NCI-H526 treated with DMSO at 0.1 percent for 48 hours (cell line): ENCODE data around the gene TFDP1.
"Not testable (repeated sequence)": the region's sequence is repeated elsewhere in the genome, so short reads cannot be mapped to it uniquely, and the experiment has no call there.

Source experiments
- DNase-seq: peaks from one replicate; lab custom pipeline; 2025; lab: John Stamatoyannopoulos, UW

The TFDP1 gene

DNA sequence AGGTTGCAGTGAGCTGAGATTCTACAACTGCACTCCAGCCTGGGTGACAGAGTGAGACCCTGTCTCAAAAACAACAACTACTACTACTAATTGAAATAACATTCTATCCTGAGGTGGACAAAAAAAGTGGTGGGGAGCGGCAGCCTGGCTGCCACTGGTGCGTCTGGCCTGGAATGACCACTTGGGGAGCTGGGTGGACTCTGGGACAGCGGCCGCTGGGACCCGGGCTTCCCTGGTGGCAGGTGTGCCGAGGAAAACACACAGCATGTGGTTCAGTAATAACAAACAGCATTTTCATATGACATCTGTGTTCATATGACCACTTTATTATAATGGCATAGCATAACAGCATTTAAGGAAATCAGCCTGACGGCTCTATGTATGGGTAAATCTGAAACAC, 33.9 kb downstream of the TFDP1 start:
- DNase-seq, result no peak

DNA sequence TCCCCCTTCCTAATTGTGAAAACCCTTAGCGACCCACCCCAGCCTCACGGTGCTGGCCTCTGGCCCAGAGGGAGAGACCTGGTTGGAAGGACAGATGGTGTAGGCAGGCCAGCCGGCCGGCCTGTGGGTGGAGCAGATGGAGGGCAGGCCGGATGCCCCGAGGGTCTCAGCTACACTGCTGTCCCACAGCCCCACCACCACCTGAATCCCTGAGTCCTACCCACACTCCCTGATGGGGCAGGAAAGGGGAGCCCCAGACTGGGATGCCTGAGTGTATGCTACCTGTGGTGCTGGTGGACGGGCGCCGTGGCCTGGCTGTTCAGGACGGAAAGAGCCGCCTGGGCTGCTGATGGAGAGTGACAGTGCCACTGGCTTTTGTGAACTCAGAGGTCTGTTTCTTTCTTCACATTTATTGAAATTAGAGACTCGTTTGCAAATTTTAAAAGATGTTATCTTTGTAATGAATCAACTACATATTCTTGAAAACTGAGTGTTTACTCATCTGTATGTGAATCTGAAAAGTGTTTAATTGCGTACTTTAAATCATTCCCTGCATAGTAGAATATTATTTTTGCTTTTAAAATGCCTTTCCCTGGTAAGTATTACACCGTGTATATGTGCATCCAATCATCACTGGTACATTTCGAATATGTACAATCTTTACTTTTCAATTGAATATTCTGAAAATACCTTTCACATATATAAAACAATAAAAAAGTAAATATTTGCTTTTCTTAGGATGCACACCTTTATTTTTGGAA, 35.7 kb downstream of the TFDP1 start:
- no peak for DNase-seq

DNA sequence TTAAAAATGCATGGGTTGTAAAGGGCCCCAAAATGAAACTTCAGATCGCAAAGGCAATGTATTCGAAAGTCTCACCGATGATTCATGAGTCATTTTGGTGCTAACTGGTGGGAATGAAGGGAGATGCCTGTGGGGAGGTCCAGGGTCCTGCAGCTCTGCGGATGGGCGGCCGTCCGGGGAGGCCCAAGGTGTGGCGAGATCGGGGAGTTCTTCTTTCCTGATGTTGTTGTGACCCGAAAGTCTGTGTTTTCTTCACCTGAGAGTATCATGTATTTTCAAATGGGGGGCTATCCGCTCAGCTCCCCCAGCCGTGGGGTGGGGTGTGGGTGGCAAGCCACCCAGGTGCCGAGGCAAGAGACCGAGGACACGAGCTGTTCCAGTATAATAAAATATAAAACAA, 36.5 kb downstream of the TFDP1 start:
- DNase-seq, result no peak

DNA sequence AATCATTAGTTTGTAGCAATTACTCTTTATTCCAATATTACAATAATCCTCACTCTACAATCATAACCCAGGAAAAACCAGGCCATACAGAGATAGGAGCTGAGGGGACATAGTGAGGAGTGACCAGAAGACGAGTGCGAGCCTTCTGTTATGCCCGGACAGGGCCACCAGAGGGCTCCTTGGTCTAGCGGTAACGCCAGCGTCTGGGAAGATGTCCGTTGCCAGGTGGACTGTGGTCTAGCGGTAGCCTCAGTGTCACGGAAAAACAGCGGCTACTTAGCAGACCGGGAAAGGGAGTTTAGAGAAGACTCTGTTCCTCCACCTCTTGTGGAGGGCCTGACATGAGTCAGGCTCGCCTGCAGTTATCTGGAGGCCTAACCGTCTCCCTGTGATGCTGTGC, 36.9 kb downstream of the TFDP1 start:
- DNase-seq, result not testable (repeated sequence)

DNA sequence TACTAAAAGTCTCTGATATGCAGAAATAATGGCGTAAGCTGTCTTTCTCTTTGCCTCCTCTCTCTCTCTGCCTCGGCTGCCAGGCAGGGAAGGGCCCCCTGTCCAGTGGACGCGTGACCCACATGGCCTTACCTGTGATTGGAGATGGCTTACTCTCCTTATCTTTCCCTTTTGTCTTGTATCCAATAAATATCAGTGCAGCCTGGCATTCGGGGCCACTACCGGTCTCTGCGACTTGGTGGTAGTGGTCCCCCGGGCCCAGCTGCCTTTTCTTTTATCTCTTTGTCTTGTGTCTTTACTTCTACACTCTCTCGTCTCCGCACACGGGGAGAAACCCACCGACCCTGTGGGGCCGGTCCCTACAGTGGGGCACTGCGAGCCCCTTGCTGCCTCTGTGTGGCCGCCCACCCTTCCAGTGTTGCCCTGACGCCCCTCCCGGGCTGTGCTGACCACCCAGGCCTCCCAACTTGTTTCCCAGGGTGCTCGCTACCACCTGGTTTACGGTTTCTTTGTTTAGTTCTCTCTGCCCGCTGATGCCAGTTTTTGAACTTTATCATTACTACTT, 37.5 kb downstream of the TFDP1 start:
- DNase-seq, result not testable (repeated sequence)

DNA sequence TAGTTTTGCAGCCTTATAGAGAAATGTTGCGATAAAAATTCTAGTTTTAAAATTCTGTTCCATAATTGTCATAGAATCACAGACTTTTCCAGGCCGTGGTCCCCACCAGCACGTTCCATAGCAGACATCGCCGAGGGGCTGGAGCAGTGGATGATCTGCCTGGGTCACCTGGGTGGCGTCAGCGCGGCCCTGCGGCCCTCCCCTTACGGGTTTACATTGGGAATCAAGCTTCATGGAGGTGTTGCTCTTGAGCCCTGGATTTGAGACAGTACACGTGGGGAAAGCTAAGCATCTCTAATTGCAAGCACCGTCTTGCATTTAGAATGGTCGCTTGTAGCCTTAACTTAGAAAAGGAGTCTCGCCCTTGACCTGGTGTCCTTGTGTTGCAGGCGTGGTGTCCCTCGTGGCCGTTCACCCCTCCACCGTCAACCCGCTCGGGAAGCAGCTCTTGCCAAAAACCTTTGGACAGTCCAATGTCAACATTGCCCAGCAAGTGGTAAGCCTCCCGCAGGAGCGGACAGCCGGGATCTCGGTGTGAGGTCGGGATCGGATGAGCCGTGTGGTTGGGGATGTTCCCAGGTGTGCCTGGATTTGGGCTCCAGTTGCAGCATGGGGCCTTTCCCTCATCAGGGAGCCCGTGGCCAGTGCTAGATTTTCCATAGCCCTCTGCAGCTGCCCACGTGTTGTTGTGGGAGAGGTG, 38.4 kb downstream of the TFDP1 start:
- no peak for DNase-seq

DNA sequence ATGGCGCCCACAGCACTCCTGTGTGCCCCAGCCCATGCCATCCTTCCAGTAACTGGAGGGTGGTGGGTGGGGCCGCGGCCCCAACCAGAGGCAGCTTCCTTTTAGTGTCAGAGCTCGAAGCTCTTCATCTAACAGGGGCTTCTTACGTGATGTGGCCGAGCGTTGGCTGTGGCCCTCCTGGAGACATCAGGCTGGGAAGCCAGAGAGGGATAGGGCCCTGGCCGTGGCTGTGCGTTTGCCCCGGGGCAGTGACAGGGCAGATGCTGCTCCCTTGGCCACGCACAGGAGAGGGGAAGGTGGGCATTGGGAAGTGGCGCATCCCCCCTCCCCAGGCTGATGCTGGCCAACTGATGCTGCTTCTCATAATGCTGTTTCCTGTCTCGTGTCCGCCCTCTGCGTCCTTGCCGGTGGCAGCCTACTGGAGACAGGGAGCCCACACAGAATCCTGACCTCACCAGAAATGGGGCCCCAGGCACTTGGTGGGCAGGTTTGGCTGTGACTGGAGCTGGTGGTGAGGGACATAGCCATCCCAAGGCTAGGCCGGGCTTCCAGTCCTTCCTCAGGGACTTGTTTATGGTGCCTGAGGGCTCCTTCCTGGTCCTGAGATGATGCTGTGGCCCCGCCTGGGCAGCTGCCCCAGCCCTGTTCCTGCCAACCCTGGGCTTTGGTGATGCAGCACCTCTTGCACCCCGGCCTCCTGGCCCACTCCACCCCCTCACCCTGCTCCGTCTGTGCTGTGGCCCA, 39.1 kb downstream of the TFDP1 start:
- no peak for DNase-seq

DNA sequence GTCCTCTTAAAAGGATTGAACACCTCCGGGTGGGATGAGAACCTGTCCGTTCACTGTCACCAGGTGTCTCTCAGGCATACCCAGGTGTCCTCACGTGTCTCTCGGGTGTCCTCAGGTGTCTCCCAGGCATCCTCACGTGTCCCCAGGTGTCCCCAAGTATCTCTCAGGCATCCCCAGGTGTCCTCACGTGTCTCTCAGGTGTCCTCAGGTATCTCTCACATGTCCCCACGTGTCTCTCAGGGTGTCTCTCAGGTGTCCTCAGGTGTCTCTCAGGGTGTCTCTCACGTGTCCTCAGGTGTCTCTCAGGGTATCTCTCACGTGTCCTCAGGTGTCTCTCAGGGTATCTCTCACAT, 39.7 kb downstream of the TFDP1 start:
- no peak for DNase-seq

DNA sequence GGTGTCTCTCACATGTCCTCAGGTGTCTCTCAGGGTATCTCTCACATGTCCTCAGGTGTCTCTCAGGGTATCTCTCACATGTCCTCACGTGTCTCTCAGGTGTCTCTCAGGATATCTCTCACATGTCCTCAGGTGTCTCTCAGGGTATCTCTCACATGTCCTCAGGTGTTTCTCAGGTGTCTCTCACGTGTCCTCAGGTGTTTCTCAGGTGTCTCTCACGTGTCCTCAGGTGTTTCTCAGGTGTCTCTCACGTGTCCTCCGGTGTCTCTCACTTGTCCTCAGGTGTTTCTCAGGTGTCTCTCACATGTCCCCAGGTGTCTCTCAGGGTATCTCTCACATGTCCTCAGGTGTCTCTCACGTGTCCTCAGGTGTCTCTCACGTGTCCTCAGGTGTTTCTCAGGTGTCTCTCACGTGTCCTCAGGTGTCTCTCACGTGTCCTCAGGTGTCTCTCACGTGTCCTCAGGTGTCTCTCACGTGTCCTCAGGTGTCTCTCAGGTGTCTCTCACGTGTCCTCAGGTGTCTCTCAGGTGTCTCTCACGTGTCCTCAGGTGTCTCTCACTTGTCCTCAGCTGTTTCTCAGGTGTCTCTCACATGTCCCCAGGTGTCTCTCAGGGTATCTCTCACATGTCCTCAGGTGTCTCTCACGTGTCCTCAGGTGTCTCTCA, 40.2 kb downstream of the TFDP1 start:
- DNase-seq, result not testable (repeated sequence)

DNA sequence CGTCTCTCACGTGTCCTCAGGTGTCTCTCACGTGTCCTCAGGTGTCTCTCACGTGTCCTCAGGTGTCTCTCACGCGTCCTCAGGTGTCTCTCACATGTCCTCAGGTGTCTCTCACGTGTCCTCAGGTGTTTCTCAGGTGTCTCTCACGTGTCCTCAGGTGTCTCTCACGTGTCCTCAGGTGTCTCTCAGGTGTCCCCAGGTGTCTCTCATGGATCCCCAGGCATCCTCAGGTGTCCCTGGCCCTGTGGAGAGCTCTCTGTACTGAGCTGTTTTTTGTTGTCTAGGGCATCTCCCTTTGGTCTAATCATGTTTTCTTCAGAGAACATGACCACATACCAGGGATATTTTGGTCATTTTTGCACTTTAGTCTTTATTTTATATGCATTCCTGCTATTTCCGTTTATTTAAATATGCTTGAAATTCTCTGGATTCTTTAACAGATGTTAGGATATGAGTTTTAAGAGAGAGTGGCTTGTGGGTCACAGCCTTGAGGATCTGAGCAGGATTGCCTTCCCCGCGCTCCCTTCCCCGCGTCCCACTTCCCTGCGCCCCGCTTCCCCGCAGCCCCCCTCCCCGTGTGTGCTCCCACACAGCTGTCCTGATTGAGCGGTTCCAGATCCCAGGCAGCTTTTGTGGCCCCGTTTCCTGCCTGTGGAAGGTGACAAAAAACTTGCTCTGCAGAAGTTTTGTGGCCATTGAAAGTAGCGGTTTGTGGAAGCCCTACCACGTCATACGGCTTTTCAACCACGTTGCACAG, 41.6 kb downstream of the TFDP1 start:
- no peak for DNase-seq

DNA sequence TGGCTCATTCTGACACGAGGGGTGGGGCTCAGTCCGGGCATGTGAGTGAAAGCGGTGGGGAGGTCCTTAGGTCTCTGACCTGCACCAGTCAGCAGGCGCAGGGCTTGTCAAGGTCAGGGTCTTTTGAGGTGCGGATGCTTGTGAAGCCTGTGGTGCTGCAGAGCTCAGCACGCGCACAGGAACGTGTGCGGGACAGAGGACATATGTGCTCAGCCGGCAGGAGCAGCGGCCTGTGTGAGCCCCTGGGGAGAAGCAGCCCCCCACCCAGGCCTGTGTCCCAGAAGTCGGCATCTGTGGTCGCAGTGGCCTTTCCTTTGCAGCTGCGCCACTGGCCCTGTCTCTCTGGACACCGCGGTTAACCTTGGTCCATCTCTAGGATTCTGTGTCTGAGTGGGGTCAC, 42.6 kb downstream of the TFDP1 start:
- DNase-seq, result no peak

DNA sequence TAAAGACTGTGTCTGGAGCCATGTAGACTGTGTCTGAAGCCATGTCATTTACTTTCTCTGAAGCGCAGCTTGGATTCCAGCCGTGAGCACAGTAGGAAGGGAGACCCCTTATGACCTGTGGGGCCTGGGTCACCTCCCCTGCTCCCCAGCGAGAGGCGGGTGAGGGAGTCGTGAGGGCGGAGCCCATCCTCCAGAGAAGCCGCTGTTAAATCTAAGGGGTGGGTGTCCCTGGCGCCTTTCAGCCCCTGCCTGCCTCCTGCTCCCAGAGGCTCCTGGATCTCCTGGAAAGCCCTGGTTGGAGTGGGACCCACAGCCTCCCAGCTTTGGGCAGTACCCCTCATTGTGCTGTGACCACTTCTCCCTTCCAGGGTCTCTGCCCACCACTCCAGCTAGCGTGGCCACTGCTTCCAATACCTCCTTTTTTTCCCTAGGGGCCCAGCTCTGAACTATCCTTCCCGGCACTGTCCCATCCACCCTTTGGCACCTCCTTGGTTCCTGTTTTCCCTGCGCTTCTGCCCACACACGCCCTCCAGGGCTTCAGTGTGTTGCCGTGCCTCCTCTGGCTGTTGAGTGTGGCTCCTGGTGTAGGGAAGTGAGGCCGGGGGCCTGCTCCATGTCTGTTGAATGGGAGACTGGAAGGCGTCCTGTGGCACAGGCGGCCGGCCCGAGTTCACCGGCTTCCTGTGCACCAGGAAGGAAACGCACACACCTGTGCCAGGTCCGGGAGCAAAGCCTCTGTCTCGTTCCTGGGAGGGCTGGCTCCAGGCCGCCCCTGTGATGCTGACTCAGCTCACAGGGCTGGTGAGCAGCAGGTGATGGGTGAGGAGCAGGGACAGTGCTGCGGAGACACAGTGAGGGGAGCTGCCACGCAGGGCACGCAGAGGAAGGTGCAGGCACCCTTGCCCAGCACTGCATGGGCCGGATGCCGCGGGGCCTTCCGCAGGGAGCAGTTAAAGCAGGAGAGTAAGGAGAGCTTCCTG, 44.0 kb downstream of the TFDP1 start:
- DNase-seq, result no peak

DNA sequence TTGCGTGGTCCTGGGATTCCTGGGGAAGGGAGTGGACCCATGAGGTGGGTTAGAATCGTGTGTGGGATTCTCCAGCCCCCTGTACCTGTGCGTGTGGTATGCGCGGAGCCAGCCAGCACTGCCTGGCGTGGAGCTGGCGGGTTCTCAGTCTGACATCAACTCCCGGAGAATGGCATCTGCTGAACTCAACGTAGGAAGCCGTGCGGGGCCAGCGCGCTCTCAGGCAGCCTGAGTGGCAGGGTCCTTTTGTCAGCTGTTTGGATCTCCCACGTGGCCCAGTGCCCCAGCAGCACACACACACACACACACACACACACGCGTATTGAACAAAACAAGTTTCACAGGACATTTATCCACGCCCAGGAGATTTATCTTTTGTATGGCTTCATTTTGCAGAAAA, 45.3 kb downstream of the TFDP1 start:
- DNase-seq, result no peak

DNA sequence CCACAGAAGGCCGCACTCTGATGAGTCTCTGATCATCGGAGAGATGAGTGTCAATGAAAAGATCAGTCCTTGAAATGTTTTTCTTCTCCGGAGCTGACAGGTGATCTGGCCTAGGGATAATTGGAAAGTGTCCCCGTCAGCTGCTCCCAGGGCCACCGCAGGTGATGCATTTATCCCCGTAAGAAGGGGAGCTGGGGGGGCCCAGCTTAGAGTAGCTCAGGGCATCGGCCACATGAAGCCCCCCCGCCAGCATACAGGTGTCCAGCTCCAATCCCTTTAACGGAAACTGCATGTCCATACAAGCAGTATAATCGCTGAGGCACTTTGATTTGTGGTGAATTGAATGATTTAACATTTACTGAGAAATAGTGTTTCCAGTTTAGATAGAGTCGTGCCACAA, 45.7 kb downstream of the TFDP1 start:
- no peak for DNase-seq

DNA sequence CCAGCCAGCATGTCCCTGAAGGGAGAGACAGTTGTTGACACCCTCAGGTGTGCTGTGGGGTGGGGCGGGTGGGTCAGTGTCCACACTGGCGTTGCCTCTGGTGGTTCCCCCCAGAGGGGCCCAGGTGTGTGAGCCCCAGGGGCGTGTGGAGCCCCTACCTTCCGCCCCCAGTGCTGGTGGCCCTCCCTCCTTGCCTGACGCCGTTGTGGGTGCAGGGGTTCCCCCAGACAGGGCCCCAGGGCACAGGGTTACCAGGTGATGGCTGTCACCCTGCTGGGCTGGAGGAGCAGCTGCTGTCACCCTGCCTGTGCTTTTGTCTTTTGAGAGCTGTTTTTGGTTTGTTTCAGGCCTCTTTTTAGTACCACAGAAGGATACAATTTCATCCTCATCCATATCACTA, 46.3 kb downstream of the TFDP1 start:
- DNase-seq, result no peak

DNA sequence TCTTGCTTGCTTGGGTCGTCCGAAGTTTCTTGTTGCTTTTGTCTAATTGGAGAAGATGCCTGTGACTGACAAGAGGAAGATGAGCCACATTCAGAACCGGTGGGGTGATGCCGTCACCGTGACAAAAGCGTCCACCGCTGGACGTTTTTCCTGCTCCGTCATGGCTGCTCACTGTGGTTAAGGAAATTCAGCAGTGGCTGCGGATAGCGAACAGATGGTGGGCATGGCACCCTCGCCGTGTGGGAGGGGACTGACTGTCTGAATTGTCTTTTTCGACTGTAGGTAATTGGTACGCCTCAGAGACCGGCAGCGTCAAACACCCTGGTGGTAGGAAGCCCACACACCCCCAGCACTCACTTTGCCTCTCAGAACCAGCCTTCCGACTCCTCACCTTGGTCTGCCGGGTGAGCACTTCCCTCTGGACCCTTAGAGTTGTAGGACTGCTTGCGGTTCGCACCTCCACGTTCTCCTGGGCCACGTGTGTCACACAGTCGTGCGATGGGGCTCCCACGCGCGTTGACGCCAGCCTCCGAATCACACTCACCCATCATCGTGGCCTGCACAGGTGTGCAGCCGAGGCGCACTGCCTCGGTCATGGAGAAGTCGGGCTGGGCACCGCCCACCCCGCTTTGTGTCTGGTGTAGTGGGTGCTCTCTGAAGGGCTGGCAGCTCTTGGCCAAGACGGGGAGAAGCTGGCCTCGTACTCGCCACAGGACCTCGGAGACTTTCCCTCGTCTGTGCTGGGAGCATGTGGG, 47.0 kb downstream of the TFDP1 start:
- DNase-seq, result no peak

DNA sequence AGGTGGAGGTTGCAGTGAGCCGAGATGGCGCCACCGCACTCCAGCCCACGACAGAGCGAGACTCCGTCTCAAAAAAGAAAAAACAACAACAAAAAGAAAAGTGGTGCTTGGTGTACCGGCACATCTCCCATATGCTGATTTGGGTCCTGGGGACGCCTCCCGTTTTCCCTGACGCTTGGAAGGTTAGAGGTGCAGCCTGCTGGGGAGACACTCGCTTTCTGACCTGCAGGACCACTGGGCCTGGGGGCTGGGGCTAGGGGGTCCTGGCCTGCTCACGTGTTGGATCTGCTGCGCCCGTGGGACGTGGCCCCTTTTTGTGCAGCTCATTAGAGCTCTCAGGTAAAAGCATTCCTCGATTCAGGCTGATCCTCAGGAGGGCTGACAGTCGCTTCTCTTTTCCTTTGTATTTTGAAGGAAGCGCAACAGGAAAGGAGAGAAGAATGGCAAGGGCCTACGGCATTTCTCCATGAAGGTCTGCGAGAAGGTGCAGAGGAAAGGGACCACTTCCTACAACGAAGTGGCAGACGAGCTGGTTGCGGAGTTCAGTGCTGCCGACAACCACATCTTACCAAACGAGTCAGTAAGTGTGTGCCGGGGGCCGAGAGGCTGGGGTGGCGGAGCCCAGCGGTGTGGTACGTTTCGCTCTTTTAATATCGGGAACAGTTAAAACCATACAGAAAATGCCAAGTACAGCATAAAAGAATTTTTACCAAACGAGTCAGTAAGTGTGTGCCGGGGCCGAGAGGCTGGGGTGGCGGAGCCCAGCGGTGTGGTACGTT, 48.3 kb downstream of the TFDP1 start:
- DNase-seq, result no peak

DNA sequence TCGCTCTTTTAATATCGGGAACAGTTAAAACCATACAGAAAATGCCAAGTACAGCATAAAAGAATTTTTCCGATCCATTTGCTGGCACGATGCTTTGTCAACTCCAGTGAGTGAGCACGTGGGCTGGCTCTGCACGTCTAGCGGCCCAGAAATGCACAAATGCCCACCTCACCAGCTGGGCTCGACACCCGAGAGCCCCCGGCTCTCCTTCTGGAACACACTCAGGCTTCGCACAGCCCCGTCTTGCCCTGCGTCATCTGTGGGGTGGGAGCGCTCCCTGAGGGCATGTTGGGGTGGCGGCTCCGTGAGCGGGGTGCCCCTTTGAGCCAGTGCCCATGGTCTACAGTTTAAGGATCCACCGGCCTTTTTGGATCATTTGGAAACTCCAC, 48.9 kb downstream of the TFDP1 start:
- DNase-seq, result no peak
